Measurements from ENCODE around the gene TRABD. TPM values are rescaled to one million over a fixed set of nuclear protein-coding genes. Genes with fewer than 3 reads are reported as not detected.
A peak's percentile ranks its signal among the peaks of the same experiment; 100 is the strongest.
"Not testable (repeated sequence)": the region's sequence is repeated elsewhere in the genome, so short reads cannot be mapped to it uniquely, and the experiment has no call there.

Gene TRABD
- total and polyA plus RNA-seq, 5 experiments from 2014 or later = 28.7 to 113 (median 46.7) TPM

DNA sequence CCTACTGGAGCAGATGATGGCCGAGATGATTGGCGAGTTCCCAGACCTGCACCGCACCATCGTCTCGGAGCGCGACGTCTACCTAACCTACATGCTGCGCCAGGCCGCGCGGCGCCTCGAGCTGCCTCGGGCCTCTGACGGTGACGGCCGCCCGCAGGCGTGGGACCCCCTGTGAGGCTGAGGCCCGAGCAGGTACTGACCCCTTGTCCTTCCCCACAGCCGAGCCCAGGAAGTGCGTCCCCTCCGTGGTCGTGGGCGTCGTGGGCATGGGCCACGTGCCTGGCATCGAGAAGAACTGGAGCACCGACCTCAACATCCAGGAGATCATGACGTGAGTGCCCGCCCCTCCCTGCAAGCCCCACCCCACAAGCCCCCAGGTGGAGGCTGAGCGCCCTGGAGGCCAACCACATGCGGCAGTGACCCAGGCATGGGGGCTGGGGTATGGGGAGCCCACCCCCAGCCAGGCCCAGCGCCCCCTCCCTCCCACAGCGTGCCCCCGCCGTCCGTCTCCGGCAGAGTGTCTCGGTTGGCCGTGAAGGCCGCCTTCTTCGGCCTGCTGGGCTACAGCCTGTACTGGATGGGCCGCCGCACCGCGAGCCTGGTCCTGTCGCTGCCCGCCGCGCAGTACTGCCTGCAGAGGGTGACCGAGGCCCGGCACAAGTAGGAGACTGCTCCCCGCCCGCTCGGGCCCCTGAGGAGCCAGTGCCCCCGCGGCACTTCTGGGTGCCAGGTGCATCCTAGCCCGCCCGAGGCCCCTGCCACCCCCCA, 12.3 kb downstream of the TRABD start:
- Mint-ChIP-seq H3K36me3 (peaks cover 0 to 14% (median 0%) of the 10 kb centered on the region in 3 donors), H3K27me3 (no peaks in the 10 kb centered on the region), H3K9me3 (no peaks in the 10 kb centered on the region), H3K27ac (peak overlapping the region in 1 of 10 donors; percentile 24), H3K4me3 (peak overlapping the region in 2 of 10 donors; percentile 22 to 36), H3K4me1 (peaks cover 3 to 27% (median 21%) of the 10 kb centered on the region in 4 donors)
- POLR2A ChIA-PET = interaction anchor here (2.5 kb wide), 1 partner anchor 7 kb away, joined by 23 read pairs; no protein-coding TSS in a partner anchor
- DNase-seq (no peak), ATAC-seq (no peak)

DNA sequence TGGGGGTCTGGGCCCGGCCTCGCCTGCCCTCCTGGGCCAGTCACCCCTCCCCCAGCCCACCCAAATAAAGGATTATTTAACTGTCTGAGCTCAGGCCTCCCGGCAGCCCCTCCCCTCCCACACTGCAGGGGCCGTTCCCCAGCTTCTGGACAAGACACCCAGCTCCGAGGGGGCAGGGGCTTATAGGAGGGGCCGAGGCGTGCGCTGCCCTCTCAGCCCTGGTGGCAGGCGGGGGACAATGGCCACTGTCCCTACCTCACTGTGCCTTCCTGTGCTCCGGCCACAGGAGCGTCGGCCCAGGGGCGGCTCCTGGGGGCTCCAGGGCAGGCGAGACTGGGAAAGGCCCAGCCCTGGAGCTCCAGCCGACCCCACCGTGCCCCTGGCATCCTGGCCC, 12.9 kb downstream of the TRABD start:
- Mint-ChIP-seq H3K36me3 (peaks cover 0 to 19% (median 0%) of the 10 kb centered on the region in 3 donors), H3K9me3 (no peaks in the 10 kb centered on the region), H3K27ac (peak overlapping the region in 2 of 10 donors; percentile 44 to 60), H3K4me1 (peaks cover 3 to 30% (median 25%) of the 10 kb centered on the region in 4 donors), H3K4me3 (no peak overlapping the region), H3K27me3 (no peaks in the 10 kb centered on the region)
- DNase-seq (no peak), ATAC-seq (no peak)
- POLR2A ChIA-PET = interaction anchor here (2.5 kb wide), 1 partner anchor 8 kb away, joined by 23 read pairs; no protein-coding TSS in a partner anchor

DNA sequence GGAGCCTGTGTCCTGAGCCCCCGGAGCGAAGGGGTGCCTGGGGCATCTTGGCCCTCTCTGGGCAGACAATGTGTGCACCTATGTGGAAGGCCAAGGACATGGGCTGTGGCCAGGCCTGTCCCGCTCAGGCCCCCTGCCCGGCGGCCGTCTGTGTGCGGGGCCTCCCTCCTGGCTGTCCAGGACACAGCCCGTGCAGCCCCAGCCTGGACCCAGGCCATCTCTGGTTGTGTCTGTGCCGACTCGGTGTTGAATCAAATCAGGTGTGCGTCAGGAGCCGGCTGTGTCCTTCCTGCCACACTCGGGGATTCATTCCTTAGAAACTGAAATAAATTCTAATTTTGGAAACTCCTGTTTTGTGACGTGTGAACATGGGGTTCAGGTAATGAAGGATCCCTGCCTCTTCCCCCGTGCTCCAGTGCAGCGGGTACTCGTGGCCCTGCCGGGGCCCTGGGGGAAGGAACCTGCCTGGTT, 13.6 kb downstream of the TRABD start:
- ATAC-seq (no peak), DNase-seq (no peak)
- Mint-ChIP-seq H3K27me3 (no peaks in the 10 kb centered on the region), H3K9me3 (no peaks in the 10 kb centered on the region), H3K27ac (peak overlapping the region in 9 of 10 donors; percentile 25 to 92 (median 78)), H3K4me3 (peak overlapping the region; percentile 48 to 82 (median 66)), H3K36me3 (peaks cover 0 to 24% (median 0%) of the 10 kb centered on the region in 3 donors), H3K4me1 (peaks cover 3 to 34% (median 30%) of the 10 kb centered on the region in 4 donors)
- POLR2A ChIA-PET = interaction anchor here (2.5 kb wide), 1 partner anchor 9 kb away, joined by 23 read pairs; no protein-coding TSS in a partner anchor

DNA sequence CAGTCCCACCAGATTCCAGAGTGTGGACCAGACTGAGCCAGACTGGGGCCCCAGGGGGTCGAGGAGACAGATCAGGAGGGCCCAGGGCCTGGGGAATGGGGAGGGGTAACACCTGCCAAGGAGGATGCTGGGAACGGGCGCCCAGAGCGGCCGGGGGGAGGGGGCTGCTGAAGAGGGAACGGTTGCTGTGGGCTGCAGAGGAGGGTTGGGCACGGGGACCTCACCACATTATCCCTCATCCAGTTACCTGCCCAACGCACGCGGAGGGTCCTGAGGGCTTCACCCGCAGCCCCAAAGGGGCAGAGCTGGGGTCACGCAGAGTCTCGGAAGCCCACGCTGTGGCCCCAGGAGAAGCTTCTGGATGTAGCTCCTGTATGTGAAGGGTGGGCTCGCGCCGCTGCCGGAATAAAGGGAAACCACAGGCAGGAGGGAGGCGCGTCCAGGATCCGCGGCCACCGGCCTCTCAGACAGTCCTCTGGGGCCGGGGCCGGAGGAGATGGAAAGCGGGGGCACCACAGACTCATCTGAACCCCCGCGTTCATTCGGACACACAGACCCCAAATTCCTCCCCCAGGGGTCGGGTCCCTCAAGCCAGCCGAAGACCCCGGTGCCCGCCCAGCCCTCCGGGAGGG, 14.2 kb downstream of the TRABD start:
- H3K9me3 Mint-ChIP-seq = no peaks in the 10 kb centered on the region
- H3K36me3 Mint-ChIP-seq = peaks cover 0 to 24% (median 0%) of the 10 kb centered on the region in 3 donors
- peak in 1 of 2 donors; percentile 1 for ATAC-seq
- no peaks in the 10 kb centered on the region for H3K27me3 Mint-ChIP-seq
- DNase-seq = peak in 1 of 10 donors; percentile 27
- H3K4me3 Mint-ChIP-seq = peak overlapping the region; percentile 48 to 82 (median 66)
- H3K27ac Mint-ChIP-seq = peak overlapping the region in 9 of 10 donors; percentile 25 to 92 (median 78)
- peaks cover 7 to 40% (median 35%) of the 10 kb centered on the region in 4 donors for H3K4me1 Mint-ChIP-seq
- POLR2A ChIA-PET = interaction anchor here (2.5 kb wide), 1 partner anchor 9 kb away, joined by 23 read pairs; no protein-coding TSS in a partner anchor

DNA sequence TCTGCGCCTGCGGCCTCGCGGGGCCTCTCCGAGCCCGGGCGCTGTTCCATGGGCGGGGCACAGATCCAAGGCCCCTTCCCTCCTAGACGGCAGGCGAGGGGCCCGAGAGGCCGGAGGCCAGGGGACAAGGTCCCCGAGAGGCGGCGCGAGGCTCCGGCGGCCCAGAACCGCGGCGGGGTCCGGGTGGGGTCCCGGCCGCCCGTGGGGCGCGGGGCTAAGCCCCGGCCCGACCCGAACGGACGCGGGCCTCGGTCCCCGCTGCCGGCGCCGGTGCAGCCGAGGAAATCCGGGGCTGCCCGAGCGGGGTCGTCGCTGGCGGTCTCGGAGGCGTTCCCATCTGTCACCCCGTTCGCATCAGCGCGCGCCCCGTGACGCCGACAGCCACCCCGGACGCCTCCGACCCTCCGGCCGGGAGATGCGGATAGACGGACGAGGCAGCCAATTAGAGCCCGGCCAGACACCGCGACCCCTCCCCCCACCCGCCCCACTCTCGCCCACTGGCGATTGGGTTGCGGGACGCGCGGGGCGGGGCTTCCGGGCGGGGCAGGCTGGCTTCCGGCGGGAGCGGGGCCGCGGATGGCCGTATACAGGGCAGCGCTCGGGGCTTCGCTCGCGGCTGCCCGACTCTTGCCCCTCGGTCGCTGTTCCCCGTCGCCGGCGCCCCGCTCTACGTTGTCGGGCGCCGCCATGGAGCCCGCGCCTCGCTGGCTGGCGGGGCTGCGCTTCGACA, 14.9 kb downstream of the TRABD start, which contains the start of gene SELENOO:
TSS of gene SELENOO (plus strand) at position 551 of the 730 bp plus-strand sequence. CDS start at position 577, 26 bp downstream.
- Mint-ChIP-seq H3K27me3 (no peaks in the 10 kb centered on the region), H3K36me3 (peaks cover 0 to 23% (median 0%) of the 10 kb centered on the region in 3 donors), H3K4me1 (peaks cover 9 to 41% (median 38%) of the 10 kb centered on the region in 4 donors), H3K27ac (peak within 1 kb of the TSS in 8 of 10 donors; percentile 71 to 94 (median 89)), H3K9me3 (no peaks in the 10 kb centered on the region), H3K4me3 (peak within 1 kb of the TSS; percentile 73 to 88 (median 84))
- POLR2A ChIA-PET = interaction anchor here (0.9 to 2.5 kb wide), 7 partner anchors 10 to 420 kb away, joined by 3 to 23 read pairs (median 3); partner anchors contain the start of genes HDAC10, NCAPH2 and TUBGCP6
- ATAC-seq (peak; percentile 86 to 88), DNase-seq (peak; percentile 82 to 92 (median 86))

DNA sequence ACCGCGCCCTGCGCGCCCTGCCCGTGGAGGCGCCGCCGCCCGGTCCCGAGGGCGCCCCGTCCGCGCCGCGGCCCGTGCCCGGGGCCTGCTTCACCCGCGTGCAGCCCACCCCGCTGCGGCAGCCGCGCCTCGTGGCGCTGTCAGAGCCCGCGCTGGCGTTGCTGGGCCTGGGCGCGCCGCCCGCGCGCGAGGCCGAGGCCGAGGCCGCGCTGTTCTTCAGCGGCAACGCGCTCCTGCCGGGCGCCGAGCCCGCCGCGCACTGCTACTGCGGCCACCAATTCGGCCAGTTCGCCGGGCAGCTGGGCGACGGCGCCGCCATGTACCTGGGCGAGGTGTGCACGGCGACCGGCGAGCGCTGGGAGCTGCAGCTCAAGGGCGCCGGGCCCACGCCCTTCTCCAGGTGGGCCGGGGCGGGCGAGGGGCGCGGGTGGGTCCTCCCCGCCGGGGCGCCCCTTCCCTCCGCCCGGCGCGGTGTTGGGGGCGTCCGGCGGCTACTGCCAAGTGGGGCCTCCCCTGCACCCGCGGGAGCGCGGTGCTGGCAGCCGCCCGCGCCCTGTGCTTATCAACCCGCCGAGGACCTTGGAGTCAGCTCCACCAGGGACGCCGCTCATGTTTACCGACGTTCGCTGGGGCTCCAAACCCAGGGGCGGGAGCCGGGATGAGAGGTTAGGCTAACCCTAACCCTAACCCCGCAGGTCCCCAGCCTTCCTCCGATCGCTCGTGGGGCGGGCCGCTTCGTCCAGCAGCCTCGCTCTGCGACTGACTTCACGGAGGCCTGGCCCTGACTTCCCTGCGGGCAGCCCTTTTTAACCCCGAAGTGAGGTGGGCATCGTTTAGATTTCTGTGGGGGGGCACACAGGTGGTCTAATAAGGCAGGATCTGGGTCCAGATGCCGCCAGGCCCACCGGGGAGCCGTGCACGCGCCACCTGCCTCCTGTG, 15.7 kb downstream of the TRABD start:
- Mint-ChIP-seq H3K36me3 (peaks cover 0 to 22% (median 0%) of the 10 kb centered on the region in 3 donors), H3K27ac (peak overlapping the region in 8 of 10 donors; percentile 64 to 94 (median 86)), H3K4me3 (peak overlapping the region; percentile 73 to 88 (median 84)), H3K27me3 (no peaks in the 10 kb centered on the region), H3K4me1 (peaks cover 10 to 43% (median 36%) of the 10 kb centered on the region in 4 donors), H3K9me3 (no peaks in the 10 kb centered on the region)
- ATAC-seq (peak; percentile 39 to 50), DNase-seq (no peak)
- POLR2A ChIA-PET = interaction anchor here (0.9 to 1.5 kb wide), 6 partner anchors 11 to 420 kb away, joined by 3 to 20 read pairs (median 3); partner anchors contain the start of genes HDAC10, NCAPH2 and TUBGCP6

DNA sequence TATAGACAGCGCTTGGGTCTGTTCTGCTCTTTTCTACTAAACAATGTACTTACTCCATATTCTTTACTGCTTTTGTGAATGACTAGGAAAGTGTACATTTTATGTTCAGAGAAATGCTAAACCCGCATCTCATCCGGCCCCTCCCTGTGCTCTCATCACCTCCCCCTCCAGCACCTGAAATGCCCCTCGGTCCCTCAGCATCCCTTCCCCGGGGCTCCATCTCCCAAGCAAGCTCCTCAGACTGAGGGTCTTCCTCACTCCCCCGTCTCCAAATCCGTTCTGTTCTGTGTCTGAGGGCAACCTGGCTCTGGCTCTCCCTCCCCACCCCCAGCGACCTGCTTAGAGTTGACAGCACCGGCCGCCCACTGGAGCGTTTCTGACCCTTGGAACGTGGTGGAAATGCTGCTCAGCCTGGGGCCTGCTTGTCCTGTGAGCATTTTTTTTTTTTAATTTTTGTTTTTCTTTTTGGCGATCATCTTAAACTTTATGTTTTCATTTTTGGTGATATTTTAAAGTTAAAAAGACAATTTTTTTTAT, 16.5 kb downstream of the TRABD start:
- Mint-ChIP-seq H3K27ac (peak overlapping the region in 8 of 10 donors; percentile 64 to 94 (median 86)), H3K4me3 (peak overlapping the region; percentile 73 to 88 (median 84)), H3K27me3 (no peaks in the 10 kb centered on the region), H3K36me3 (peaks cover 0 to 22% (median 0%) of the 10 kb centered on the region in 3 donors), H3K4me1 (peaks cover 11 to 45% (median 36%) of the 10 kb centered on the region in 4 donors), H3K9me3 (no peaks in the 10 kb centered on the region)
- no peak for DNase-seq
- POLR2A ChIA-PET = interaction anchor here (1.2 to 1.5 kb wide), 4 partner anchors 11 to 419 kb away, joined by 3 to 20 read pairs (median 4); partner anchors contain the start of gene TUBGCP6
- ATAC-seq = no peak

DNA sequence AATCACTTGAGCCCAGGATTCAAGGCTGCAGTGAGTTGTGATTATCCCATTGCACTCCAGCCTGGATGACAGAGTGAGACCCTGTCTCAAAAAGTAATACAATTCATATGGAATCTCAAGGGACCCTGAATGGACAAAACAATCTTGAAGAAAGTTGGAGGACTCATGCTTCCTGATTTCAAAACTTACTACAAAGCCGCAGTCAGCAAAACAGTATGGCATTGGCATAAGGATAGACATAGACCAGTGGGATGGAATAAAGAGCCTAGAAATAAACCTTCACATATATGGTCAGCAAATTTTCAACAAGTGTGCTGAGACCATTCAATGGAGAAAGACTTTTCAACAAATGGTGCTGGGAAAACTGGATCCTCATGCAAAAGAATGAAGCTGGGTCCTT, 17.6 kb downstream of the TRABD start:
- H3K36me3 Mint-ChIP-seq = peaks cover 0 to 29% (median 0%) of the 10 kb centered on the region in 3 donors
- H3K4me3 Mint-ChIP-seq = peak overlapping the region in 5 of 10 donors; percentile 10 to 69 (median 12)
- H3K27ac Mint-ChIP-seq = no peak overlapping the region
- no peaks in the 10 kb centered on the region for H3K27me3 Mint-ChIP-seq
- ATAC-seq (no peak), DNase-seq (no peak)
- H3K9me3 Mint-ChIP-seq = no peaks in the 10 kb centered on the region
- H3K4me1 Mint-ChIP-seq = peaks cover 11 to 46% (median 38%) of the 10 kb centered on the region in 4 donors
- POLR2A ChIA-PET = no interaction called here

DNA sequence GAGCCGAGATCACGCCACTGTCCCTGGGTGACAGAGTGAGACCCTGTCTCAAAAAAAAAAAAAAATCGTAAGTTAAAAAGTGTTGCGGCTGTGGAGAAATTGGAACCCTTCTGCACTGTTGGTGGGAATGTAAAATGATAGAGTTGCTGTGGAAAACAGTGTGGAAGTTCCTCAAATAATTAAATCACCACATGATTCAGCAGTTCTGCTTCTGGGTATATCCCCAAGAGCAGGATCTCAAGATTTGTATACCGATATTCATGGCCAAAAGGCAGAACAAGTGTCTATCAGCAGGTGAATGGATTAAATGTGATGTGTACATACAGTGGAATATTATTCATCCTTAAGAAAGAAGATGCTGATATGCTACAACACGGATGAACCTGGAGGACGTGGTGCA, 18.9 kb downstream of the TRABD start:
- H3K36me3 Mint-ChIP-seq = peaks cover 0 to 32% (median 0%) of the 10 kb centered on the region in 3 donors
- ATAC-seq (no peak), DNase-seq (no peak)
- no peaks in the 10 kb centered on the region for H3K9me3 Mint-ChIP-seq
- H3K4me1 Mint-ChIP-seq = peaks cover 11 to 45% (median 36%) of the 10 kb centered on the region in 4 donors
- POLR2A ChIA-PET = interaction anchor here (0.9 kb wide), 1 partner anchor 12 kb away, joined by 3 read pairs; no protein-coding TSS in a partner anchor
- H3K4me3 Mint-ChIP-seq = no peak overlapping the region
- H3K27me3 Mint-ChIP-seq = no peaks in the 10 kb centered on the region
- peak overlapping the region in 4 of 10 donors; percentile 19 to 87 (median 44) for H3K27ac Mint-ChIP-seq

DNA sequence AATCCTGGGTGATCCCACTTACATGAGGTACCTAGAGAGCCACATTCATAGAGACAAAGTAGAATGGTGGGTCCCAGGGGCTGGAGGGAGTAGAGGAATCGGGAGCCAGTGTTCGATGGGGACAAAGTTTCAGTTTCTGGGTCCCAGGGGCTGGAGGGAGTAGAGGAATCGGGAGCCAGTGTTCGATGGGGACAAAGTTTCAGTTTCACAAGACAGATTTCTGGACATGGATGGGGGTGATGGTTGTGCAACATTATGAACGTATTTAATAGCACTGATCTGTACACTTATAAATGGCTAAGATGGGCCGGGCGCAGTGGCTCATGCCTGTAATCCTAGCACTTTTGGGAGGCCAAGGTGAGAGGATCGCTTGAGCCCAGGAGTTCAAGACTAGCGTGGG, 19.3 kb downstream of the TRABD start:
- H3K4me1 Mint-ChIP-seq = peaks cover 14 to 45% (median 37%) of the 10 kb centered on the region in 4 donors
- ATAC-seq, H3K9me3 Mint-ChIP-seq, H3K27me3 Mint-ChIP-seq, H3K4me3 Mint-ChIP-seq, DNase-seq: not testable (repeated sequence)
- POLR2A ChIA-PET = interaction anchor here (0.7 to 0.9 kb wide), 2 partner anchors 13 to 56 kb away, joined by 3 read pairs; no protein-coding TSS in a partner anchor
- peaks cover 2 to 36% (median 4%) of the 10 kb centered on the region in 3 donors for H3K36me3 Mint-ChIP-seq
- H3K27ac Mint-ChIP-seq = peak overlapping the region in 7 of 10 donors; percentile 15 to 87 (median 44)
